IgD-negative memory B cell (primary cell): ENCODE data around the gene TRMT11. TPM values are rescaled to one million over a fixed set of nuclear protein-coding genes. Genes with fewer than 3 reads are reported as not detected.
"Not testable (repeated sequence)": the region's sequence is repeated elsewhere in the genome, so short reads cannot be mapped to it uniquely, and the experiment has no call there.

Source experiments
- H3K27ac Mint-ChIP-seq, 3 donors: one replicate each; pipeline ENCODE4 v1.8.0; 2020 to 2022; ENCODE audit warnings: mild to moderate bottlenecking in 3 of 3, mixed read lengths in 3 of 3, moderate library complexity in 1 of 3
- H3K27me3 Mint-ChIP-seq: one replicate; pipeline ENCODE4 v1.8.0; 2021; ENCODE audit warnings: mixed read lengths
- H3K36me3 Mint-ChIP-seq: one replicate; pipeline ENCODE4 v1.8.0; 2020; ENCODE audit warnings: mild to moderate bottlenecking, mixed read lengths
- H3K4me1 Mint-ChIP-seq, 3 donors: one replicate each; pipeline ENCODE4 v1.8.0; 2020 to 2022; ENCODE audit warnings: mixed read lengths in 3 of 3, mild to moderate bottlenecking in 1 of 3
- H3K4me3 Mint-ChIP-seq, 4 donors: one replicate each; pipeline ENCODE4 v1.8.0; 2020 to 2022; ENCODE audit warnings: mild to moderate bottlenecking in 4 of 4, mixed read lengths in 4 of 4, moderate library complexity in 3 of 4
- H3K9me3 Mint-ChIP-seq, 3 donors: one replicate each; pipeline ENCODE4 v1.8.0; 2020 to 2021; ENCODE audit warnings: mixed read lengths in 3 of 3, mild to moderate bottlenecking in 1 of 3
- polyA plus RNA-seq: library from polyadenylated mRNA; unstranded; fragments of 300-500 nt; fragmentation: Illumina TruSeq; gene quantifications from one replicate; pipeline ENCODE4 v1.2.3, GENCODE V29; 2021

TRMT11 gene
- polyA plus RNA-seq, 1 donor from 2014 or later: 10.0 TPM

GRCh38 chr6:125972478-125972877, 13.9 kb upstream of the TRMT11 start:
- Mint-ChIP-seq H3K27ac (peak overlapping the region in 2 of 3 donors; percentile 30 to 50), H3K4me1 (peaks cover 31 to 36% (median 33%) of the 10 kb centered on the region in 3 donors)
- H3K9me3 Mint-ChIP-seq, H3K4me3 Mint-ChIP-seq, H3K27me3 Mint-ChIP-seq, H3K36me3 Mint-ChIP-seq: not testable (repeated sequence)

DNA sequence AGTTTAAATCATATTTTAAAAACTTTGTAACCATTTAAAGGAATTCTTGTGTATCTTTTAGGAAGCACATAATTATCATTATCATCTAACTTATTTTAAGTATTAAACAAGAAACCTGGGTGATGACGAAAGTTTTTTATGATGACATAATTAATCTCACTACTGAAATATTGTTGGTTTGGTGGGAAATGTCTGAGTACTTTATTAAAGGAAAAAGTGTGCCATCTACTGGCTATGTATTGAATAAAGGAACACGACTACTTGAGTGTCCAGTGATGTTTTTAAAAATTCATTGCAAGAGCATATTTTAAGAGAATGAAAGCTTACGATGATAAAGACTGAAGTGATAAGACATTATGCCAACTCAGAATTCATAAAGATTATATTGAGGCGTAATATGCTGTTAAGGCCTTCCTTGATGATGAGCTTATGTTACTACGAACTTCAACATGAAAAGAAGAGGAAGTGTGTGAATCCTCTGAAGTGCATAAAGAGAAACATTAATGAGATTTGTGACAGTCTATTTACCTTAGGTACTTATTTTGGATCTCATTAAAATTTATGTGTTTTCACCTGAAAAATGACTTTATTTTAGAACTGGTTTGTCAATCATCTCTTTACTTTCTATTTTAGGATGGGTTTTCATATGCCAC, 12.0 kb upstream of the TRMT11 start:
- H3K4me3 Mint-ChIP-seq: no peak overlapping the region
- H3K9me3 Mint-ChIP-seq: no peaks in the 10 kb centered on the region
- no peaks in the 10 kb centered on the region for H3K27me3 Mint-ChIP-seq
- H3K36me3 Mint-ChIP-seq: peaks cover 4% of the 10 kb centered on the region
- H3K27ac Mint-ChIP-seq: no peak overlapping the region
- H3K4me1 Mint-ChIP-seq: peaks cover 13 to 18% (median 16%) of the 10 kb centered on the region in 3 donors

DNA sequence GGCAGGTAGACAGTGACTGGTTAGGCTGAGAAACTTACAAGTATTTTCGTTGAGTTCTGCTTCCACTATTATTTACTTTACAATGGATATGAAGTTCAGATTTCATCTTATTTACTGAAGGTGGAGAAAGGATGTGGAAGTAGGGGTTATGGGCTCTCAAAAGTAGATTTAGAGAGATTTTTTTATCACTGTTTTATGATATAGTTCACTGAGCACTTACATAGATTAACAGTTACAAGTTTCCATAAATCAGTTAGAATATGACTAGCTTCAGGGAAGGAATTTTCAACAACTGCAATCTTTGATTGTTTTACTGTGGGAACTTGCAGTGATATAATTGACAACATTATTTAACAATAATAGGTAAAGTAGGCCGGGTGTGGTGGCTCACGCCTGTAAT, 7.2 kb upstream of the TRMT11 start:
- no peaks in the 10 kb centered on the region for H3K27me3 Mint-ChIP-seq
- H3K9me3 Mint-ChIP-seq: no peaks in the 10 kb centered on the region
- no peak overlapping the region for H3K27ac Mint-ChIP-seq
- H3K4me3 Mint-ChIP-seq: no peak overlapping the region
- peaks cover 0 to 4% (median 4%) of the 10 kb centered on the region in 3 donors for H3K4me1 Mint-ChIP-seq
- H3K36me3 Mint-ChIP-seq: no peaks in the 10 kb centered on the region

DNA sequence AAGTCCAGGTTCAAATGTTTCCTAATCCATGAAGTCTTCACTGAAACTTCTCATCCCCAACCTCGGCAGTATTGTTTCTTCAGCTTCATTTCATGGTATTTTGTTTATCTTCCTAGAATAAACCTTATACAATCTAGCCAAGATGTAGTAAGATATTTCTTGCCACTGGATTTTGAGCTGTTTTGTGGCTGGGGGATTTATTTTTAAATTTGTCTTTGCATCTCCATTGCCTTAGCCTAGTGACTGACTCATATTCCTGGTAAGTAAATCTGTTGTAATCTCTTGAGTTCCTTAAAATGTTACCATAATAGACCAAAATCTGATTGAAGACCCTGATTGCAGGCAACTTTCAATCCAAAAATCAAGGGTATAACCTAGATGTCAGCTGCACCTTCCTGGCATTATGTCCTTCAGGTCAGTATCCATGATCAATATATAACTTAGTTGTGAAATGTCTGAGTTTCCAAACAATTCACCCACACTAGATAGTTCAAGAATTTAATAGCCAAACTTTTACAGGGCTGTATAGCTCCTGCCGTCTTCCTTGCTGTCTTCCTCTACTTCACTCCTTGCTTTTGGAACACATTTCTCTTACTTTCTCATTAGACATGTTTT, 4.7 kb upstream of the TRMT11 start:
- Mint-ChIP-seq H3K27me3 (no peaks in the 10 kb centered on the region), H3K4me3 (no peak overlapping the region), H3K4me1 (no peaks in the 10 kb centered on the region), H3K27ac (no peak overlapping the region), H3K9me3 (no peaks in the 10 kb centered on the region), H3K36me3 (no peaks in the 10 kb centered on the region)

GRCh38 chr6:125983246-125983945, 2.9 kb upstream of the TRMT11 start:
- H3K4me1 Mint-ChIP-seq: no peaks in the 10 kb centered on the region
- no peaks in the 10 kb centered on the region for H3K9me3 Mint-ChIP-seq
- no peak overlapping the region for H3K27ac Mint-ChIP-seq
- H3K27me3 Mint-ChIP-seq: no peaks in the 10 kb centered on the region
- H3K36me3 Mint-ChIP-seq: no peaks in the 10 kb centered on the region
- no peak overlapping the region for H3K4me3 Mint-ChIP-seq

GRCh38 chr6:125984311-125984710, 2.0 kb upstream of the TRMT11 start:
- Mint-ChIP-seq H3K27me3 (no peaks in the 10 kb centered on the region), H3K4me1 (peaks cover 0 to 1% (median under 1%) of the 10 kb centered on the region in 3 donors), H3K36me3 (no peaks in the 10 kb centered on the region), H3K27ac (peak overlapping the region in 1 of 3 donors; percentile 4), H3K4me3 (peak overlapping the region in 2 of 4 donors; percentile 5 to 65), H3K9me3 (no peaks in the 10 kb centered on the region)

DNA sequence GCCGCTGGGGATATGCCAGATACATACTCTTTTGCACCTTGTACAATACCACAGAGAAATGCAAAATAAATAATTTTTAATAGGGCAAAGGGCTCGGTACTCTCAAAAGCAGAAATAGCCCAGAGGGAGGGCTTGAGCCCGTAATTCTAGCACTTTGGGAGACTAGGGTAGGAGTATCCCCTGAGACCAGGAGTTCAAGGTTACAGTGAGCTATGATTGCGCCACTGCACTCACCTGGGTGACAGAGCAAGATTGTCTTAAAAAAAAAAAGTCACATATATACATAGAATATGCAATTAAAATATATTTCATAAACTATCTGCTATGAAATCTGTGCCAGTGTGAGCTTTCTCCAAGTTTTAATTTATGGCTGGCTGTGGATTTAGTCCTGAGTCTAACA, 818 bp upstream of the TRMT11 start:
- H3K9me3 Mint-ChIP-seq: no peaks in the 10 kb centered on the region
- no peaks in the 10 kb centered on the region for H3K27me3 Mint-ChIP-seq
- no peaks in the 10 kb centered on the region for H3K36me3 Mint-ChIP-seq
- H3K4me1 Mint-ChIP-seq: peaks cover 6 to 8% (median 8%) of the 10 kb centered on the region in 3 donors
- peak overlapping the region in 2 of 4 donors; percentile 14 to 65 for H3K4me3 Mint-ChIP-seq
- no peak overlapping the region for H3K27ac Mint-ChIP-seq

- H3K9me3 Mint-ChIP-seq: no peaks in the 10 kb centered on the region
- H3K36me3 Mint-ChIP-seq: no peaks in the 10 kb centered on the region
- H3K4me1 Mint-ChIP-seq: peaks cover 6 to 10% (median 8%) of the 10 kb centered on the region in 3 donors
- H3K4me3 Mint-ChIP-seq: no peak overlapping the region
- no peaks in the 10 kb centered on the region for H3K27me3 Mint-ChIP-seq
- no peak overlapping the region for H3K27ac Mint-ChIP-seq
Observed at GRCh38 chr6:125985979-125986300, 400 bp upstream of the TRMT11 start.

- no peak overlapping the region for H3K27ac Mint-ChIP-seq
Observed at GRCh38 chr6:125987026-125987617, 782 bp downstream of the TRMT11 start.

DNA sequence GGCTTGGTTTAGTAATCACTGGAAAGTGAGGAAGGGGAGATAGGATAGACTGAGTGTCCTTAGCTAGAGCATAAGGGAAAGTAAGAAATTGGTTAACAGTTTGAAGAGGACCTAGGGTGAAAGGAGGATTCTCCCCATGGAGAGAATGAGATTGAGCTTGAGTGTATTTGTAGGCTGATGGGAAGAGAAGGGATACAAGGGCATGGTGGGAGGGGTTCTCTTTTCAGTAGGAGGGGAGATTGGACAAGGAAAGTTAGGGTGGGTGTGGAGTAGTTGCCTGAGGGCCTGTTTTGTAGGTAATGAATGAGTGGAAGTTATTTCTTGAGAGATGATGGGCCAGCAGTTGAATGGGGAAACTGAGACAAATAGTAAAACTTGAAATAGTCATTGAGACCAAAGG, 1.9 kb downstream of the TRMT11 start:
- Mint-ChIP-seq H3K4me3 (no peak overlapping the region), H3K36me3 (no peaks in the 10 kb centered on the region), H3K27ac (no peak overlapping the region), H3K9me3 (no peaks in the 10 kb centered on the region), H3K4me1 (peaks cover 11 to 18% (median 14%) of the 10 kb centered on the region in 3 donors), H3K27me3 (no peaks in the 10 kb centered on the region)

More at GRCh38 chr6:125987026-125987617, 782 bp downstream of the TRMT11 start:
- Mint-ChIP-seq H3K4me3 (no peak overlapping the region), H3K9me3 (no peaks in the 10 kb centered on the region), H3K27me3 (no peaks in the 10 kb centered on the region), H3K36me3 (no peaks in the 10 kb centered on the region), H3K4me1 (peaks cover 6 to 14% (median 13%) of the 10 kb centered on the region in 3 donors)

GRCh38 chr6:125989631-125990030, 3.3 kb downstream of the TRMT11 start:
- Mint-ChIP-seq H3K9me3 (no peaks in the 10 kb centered on the region), H3K36me3 (no peaks in the 10 kb centered on the region), H3K27ac (peak overlapping the region in 2 of 3 donors; percentile 5 to 69), H3K27me3 (no peaks in the 10 kb centered on the region), H3K4me1 (peaks cover 16 to 22% (median 17%) of the 10 kb centered on the region in 3 donors), H3K4me3 (peak overlapping the region in 1 of 4 donors; percentile 34)

- H3K4me3 Mint-ChIP-seq: peak overlapping the region in 1 of 4 donors; percentile 18
- H3K27ac Mint-ChIP-seq: no peak overlapping the region
- H3K4me1 Mint-ChIP-seq: peaks cover 21 to 28% (median 24%) of the 10 kb centered on the region in 3 donors
Observed at GRCh38 chr6:125991653-125992052, 5.3 kb downstream of the TRMT11 start.

GRCh38 chr6:125994670-125995488, 8.5 kb downstream of the TRMT11 start:
- Mint-ChIP-seq H3K36me3 (peaks cover 4% of the 10 kb centered on the region), H3K4me3 (no peak overlapping the region), H3K4me1 (peaks cover 16 to 23% (median 18%) of the 10 kb centered on the region in 3 donors), H3K27ac (no peak overlapping the region), H3K27me3 (no peaks in the 10 kb centered on the region), H3K9me3 (no peaks in the 10 kb centered on the region)

More at GRCh38 chr6:125991653-125992052, 5.3 kb downstream of the TRMT11 start:
- Mint-ChIP-seq H3K27me3 (no peaks in the 10 kb centered on the region), H3K36me3 (peaks cover 2% of the 10 kb centered on the region), H3K9me3 (no peaks in the 10 kb centered on the region)

GRCh38 chr6:125995972-125996580, 9.7 kb downstream of the TRMT11 start:
- Mint-ChIP-seq H3K4me3 (peak overlapping the region in 3 of 4 donors; percentile 67 to 93 (median 78)), H3K36me3 (peaks cover 6% of the 10 kb centered on the region), H3K4me1 (peaks cover 14 to 21% (median 15%) of the 10 kb centered on the region in 3 donors), H3K27ac (peak overlapping the region in 1 of 3 donors; percentile 43), H3K27me3 (no peaks in the 10 kb centered on the region), H3K9me3 (no peaks in the 10 kb centered on the region)
